ENCODE data around the gene PPP4R3B.

The PPP4R3B gene

DNA sequence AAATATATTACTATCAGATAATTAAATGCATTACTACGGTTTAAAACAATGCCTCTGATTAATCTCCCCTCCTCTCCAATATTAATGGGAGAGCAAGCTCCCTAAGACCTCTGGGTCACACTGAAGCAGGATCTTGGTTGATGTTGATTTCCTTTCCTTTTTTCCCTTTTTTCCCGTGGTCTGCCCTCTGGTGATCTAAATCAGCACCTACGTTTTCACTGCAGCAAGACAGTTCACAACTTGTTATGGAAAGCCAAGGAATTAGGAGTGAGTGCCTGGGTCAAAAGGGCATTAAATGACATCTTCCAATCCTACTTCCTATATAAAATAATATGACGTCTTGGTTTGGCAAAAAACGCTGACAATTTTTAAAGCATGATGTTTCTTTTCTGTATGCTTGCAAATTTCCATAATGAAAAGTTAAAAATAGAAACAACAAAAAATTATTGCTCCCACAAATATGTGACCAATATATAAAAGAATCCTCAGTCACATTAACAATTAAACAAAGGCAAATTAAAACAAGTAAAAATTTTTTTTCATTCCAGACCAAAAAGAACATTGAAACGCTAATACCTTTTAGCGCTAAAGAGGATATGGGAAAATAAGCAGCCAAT, 105.8 kb downstream of the PPP4R3B start:
- no peak for DNase-seq (ENCODE audit: low read depth in 2 of 2)

DNA sequence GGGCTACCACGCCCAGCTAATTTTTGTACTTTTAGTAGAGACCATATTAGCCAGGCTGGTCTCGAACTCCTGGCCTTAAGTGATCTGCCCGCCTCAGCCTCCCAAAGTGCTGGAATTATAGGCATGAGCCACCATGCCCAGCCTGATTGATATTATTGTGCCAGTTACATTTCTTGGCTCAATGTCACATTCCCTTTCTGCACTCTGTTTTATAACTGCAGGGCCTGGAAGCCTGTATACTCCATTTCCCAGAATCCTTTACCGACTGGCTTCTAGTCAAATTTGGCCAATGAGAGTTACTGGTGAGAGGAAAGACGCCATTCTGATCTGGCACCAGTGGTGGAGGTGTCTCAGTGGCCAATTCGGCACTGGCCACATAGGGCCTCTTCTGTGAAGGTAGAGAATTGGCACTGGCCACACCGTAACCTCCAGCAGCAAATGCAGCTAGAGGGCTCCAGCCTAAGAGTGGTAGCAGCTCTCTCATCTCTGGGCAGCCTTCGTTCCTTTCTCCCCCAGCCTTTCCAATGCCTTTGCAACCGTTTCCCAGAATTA, 114.8 kb downstream of the PPP4R3B start:
- DNase-seq (ENCODE audit: low read depth in 2 of 2): no peak

GRCh38 chr2:55500025-55500424, 117.4 kb downstream of the PPP4R3B start:
- no peak for DNase-seq (ENCODE audit: low read depth in 2 of 2)

- no peak for DNase-seq (ENCODE audit: low read depth in 2 of 2)
Observed at GRCh38 chr2:55498582-55498981, 118.8 kb downstream of the PPP4R3B start.

All from stimulated activated CD4-positive, alpha-beta T cell treated with anti-CD3 and anti-CD28 coated beads, Interleukin-12 subunit alpha, Interleukin-12 subunit beta, amount 100 ng/mL, for 24 hours (primary cell).